IMR-90 (cell line): ENCODE data around the gene STOX1. TPM values are rescaled to one million over a fixed set of nuclear protein-coding genes. Genes with fewer than 3 reads are reported as not detected.

Source experiments
- ATAC-seq: fragments of 200-7000 bp; cut with Tn5 transposase; 2 replicates; pipeline ENCODE4 v1.9.1; 2020; ENCODE audit warnings: low read depth, mild to moderate bottlenecking, moderate library complexity
- Bru-seq: library from RNA; stranded (reverse); fragments of 400-500 nt; gene quantifications from one replicate; lab custom pipeline; 2021; lab: Mats Ljungman, UMichigan
- BruChase-seq, 2 experiments: library from RNA; stranded (reverse); fragments of 400-500 nt; gene quantifications; one replicate each; lab custom pipeline; 2021; lab: Mats Ljungman, UMichigan
- BruUV-seq: library from RNA; stranded (reverse); fragments of 400-500 nt; replicated peaks from 2 replicates; lab custom pipeline; 2021; lab: Mats Ljungman, UMichigan
- CTCF ChIA-PET: fragments of 300-600 bp; formaldehyde crosslinking; extraction: SDS; loops from one replicate; lab custom pipeline; 2021; ENCODE audit warnings: antibody characterized with exemption; lab: Yijun Ruan, JAX
- POLR2A ChIA-PET: fragments of 300-600 bp; sonication (Branson Sonifier 250); formaldehyde crosslinking; loops from one replicate; lab custom pipeline; 2022; ENCODE audit warnings: antibody characterized with exemption; ENCODE audit not compliant: unreplicated experiment; lab: Charles Lee
- DNase-seq: peaks from one replicate; pipeline ENCODE4 v3.0.0; 2013
- H2AFZ ChIP-seq: replicated peaks from 2 replicates; pipeline ENCODE3; 2013; ENCODE audit warnings: low read length, mild to moderate bottlenecking; ENCODE audit not compliant: poor library complexity
- H2AK5ac ChIP-seq: 2 replicates; pipeline ENCODE4 v1.6.1; 2013; ENCODE audit warnings: low read depth, low read length, inconsistent platforms
- H2AK9ac ChIP-seq: replicated peaks from 2 replicates; pipeline ENCODE3; 2013; ENCODE audit warnings: mild to moderate bottlenecking, low read depth, low read length, moderate library complexity; ENCODE audit not compliant: poor library complexity
- H2BK120ac ChIP-seq: 2 replicates; pipeline ENCODE4 v1.6.1; 2013; ENCODE audit warnings: low read depth, low read length, inconsistent platforms
- H2BK15ac ChIP-seq: 3 replicates; pipeline ENCODE4 v1.6.1; 2013; ENCODE audit warnings: low read depth, low read length, inconsistent platforms
- H2BK20ac ChIP-seq: 2 replicates; pipeline ENCODE4 v1.6.1; 2013; ENCODE audit warnings: low read depth, mild to moderate bottlenecking, inconsistent platforms, low read length, moderate library complexity
- H2BK5ac ChIP-seq: 2 replicates; pipeline ENCODE4 v1.6.1; 2013; ENCODE audit warnings: mild to moderate bottlenecking, low read depth, low read length, inconsistent platforms; ENCODE audit not compliant: poor library complexity, severe bottlenecking
- H3K14ac ChIP-seq: replicated peaks from 2 replicates; pipeline ENCODE4 v1.6.1; 2013; ENCODE audit warnings: low read depth, low read length, inconsistent platforms
- H3K18ac ChIP-seq: 2 replicates; pipeline ENCODE4 v1.6.1; 2013; ENCODE audit warnings: low read depth, low read length, control low read depth
- H3K23ac ChIP-seq: 2 replicates; pipeline ENCODE4 v1.6.1; 2013; ENCODE audit warnings: low read depth, low read length, inconsistent platforms
- H3K27ac ChIP-seq: 2 replicates; pipeline ENCODE4 v1.5.1; 2013; ENCODE audit warnings: mild to moderate bottlenecking, control low read depth, low read length; ENCODE audit not compliant: insufficient read depth
- H3K27me3 ChIP-seq: 2 replicates; pipeline ENCODE4 v1.6.1; 2013; ENCODE audit warnings: low read length; ENCODE audit not compliant: control insufficient read depth, insufficient read depth
- H3K36me3 ChIP-seq: 2 replicates; pipeline ENCODE4 v1.6.1; 2013; ENCODE audit warnings: low read length, mixed read lengths; ENCODE audit not compliant: control insufficient read depth, insufficient read depth
- H3K4ac ChIP-seq: 2 replicates; pipeline ENCODE4 v1.6.1; 2013; ENCODE audit warnings: low read depth, low read length, inconsistent platforms
- H3K4me1 ChIP-seq: 2 replicates; pipeline ENCODE4 v1.6.1; 2013; ENCODE audit warnings: low read length, mixed read lengths; ENCODE audit not compliant: control insufficient read depth, insufficient read depth
- H3K4me2 ChIP-seq: 2 replicates; pipeline ENCODE4 v1.6.1; 2013; ENCODE audit warnings: low read depth, mild to moderate bottlenecking, control low read depth, low read length, moderate library complexity
- H3K4me3 ChIP-seq: 2 replicates; pipeline ENCODE4 v1.5.1; 2013; ENCODE audit warnings: low read depth, mild to moderate bottlenecking, control low read depth, low read length, moderate library complexity; ENCODE audit not compliant: insufficient read depth
- H3K56ac ChIP-seq: 2 replicates; pipeline ENCODE4 v1.6.1; 2013; ENCODE audit warnings: low read length, inconsistent platforms; ENCODE audit not compliant: insufficient read depth; ENCODE audit errors: extremely low read depth
- H3K79me1 ChIP-seq, 2 experiments: 2 replicates each; pipeline ENCODE4 v1.6.1; 2013; ENCODE audit warnings: low read length in 2 of 2, inconsistent platforms in 1 of 2, low read depth in 1 of 2
- H3K9ac ChIP-seq: 2 replicates; pipeline ENCODE4 v1.6.1; 2013; ENCODE audit warnings: low read depth, low read length, control low read depth
- H3K9me1 ChIP-seq: 2 replicates; pipeline ENCODE4 v1.6.1; 2013; ENCODE audit warnings: low read length, inconsistent platforms; ENCODE audit not compliant: insufficient read depth
- H3K9me3 ChIP-seq: 2 replicates; pipeline ENCODE4 v1.6.1; 2013; ENCODE audit warnings: low read length; ENCODE audit not compliant: control insufficient read depth, insufficient read depth
- H4K20me1 ChIP-seq: 2 replicates; pipeline ENCODE4 v1.6.1; 2013; ENCODE audit warnings: low read length, inconsistent platforms; ENCODE audit not compliant: insufficient read depth
- H4K5ac ChIP-seq: 2 replicates; pipeline ENCODE4 v1.6.1; 2013; ENCODE audit warnings: mild to moderate bottlenecking, low read depth, low read length, control low read depth
- H4K8ac ChIP-seq, 2 experiments: 2 replicates each; pipeline ENCODE4 v1.6.1; 2013; ENCODE audit warnings: low read depth in 2 of 2, low read length in 2 of 2, control low read depth in 1 of 2, inconsistent platforms in 1 of 2
- H4K91ac ChIP-seq: 2 replicates; pipeline ENCODE4 v1.6.1; 2013; ENCODE audit warnings: low read depth, low read length, inconsistent platforms; ENCODE audit not compliant: insufficient read depth
- BHLHE40 ChIP-seq: fragments of 150-350 bp; IDR thresholded peaks from 2 replicates; pipeline ENCODE4 v1.6.1; 2016; ENCODE audit warnings: mild to moderate bottlenecking, low read depth, low read length
- CEBPB ChIP-seq: IDR thresholded peaks from 2 replicates; pipeline ENCODE4 v1.6.1; 2012; ENCODE audit warnings: low read depth, low read length, improper control_type of control experiment
- CHD1 ChIP-seq: IDR thresholded peaks from 2 replicates; pipeline ENCODE4 v1.6.1; 2012; ENCODE audit warnings: low read depth, low read length, improper control_type of control experiment
- FOS ChIP-seq: fragments of 150-350 bp; IDR thresholded peaks from 2 replicates; pipeline ENCODE4 v1.6.1; 2016; ENCODE audit warnings: low read depth, low read length
- MAFK ChIP-seq: IDR thresholded peaks from 2 replicates; pipeline ENCODE4 v1.6.1; 2012; ENCODE audit warnings: low read depth, low read length, improper control_type of control experiment
- MAZ ChIP-seq: IDR thresholded peaks from 2 replicates; pipeline ENCODE4 v1.6.1; 2012; ENCODE audit warnings: low read depth, mild to moderate bottlenecking, low read length, improper control_type of control experiment, moderate library complexity, borderline replicate concordance
- MXI1 ChIP-seq: IDR thresholded peaks from 2 replicates; pipeline ENCODE4 v1.6.1; 2012; ENCODE audit warnings: low read depth, mild to moderate bottlenecking, low read length, moderate library complexity, borderline replicate concordance
- POLR2A ChIP-seq: IDR thresholded peaks from 2 replicates; pipeline ENCODE4 v1.6.1; 2012; ENCODE audit warnings: mild to moderate bottlenecking, low read depth, low read length
- RAD21 ChIP-seq: IDR thresholded peaks from 2 replicates; pipeline ENCODE4 v1.6.1; 2012; ENCODE audit warnings: low read length, improper control_type of control experiment
- RCOR1 ChIP-seq: IDR thresholded peaks from 2 replicates; pipeline ENCODE4 v1.6.1; 2012; ENCODE audit warnings: mild to moderate bottlenecking, low read length, improper control_type of control experiment; ENCODE audit not compliant: insufficient replicate concordance
- RFX5 ChIP-seq: IDR thresholded peaks from 2 replicates; pipeline ENCODE4 v1.8.0; 2012; ENCODE audit warnings: low read depth, mild to moderate bottlenecking, low read length, moderate library complexity
- WGBS, 2 experiments: methylation state at CpG; one replicate each; pipeline versions ENCODE4 v1.1.5 to v1.1.7; 2013; ENCODE audit warnings: missing lambda C conversion rate in 2 of 2; ENCODE audit not compliant: insufficient read length in 1 of 2; ENCODE audit errors: extremely low coverage in 2 of 2; 5-methylcytosine and 5-hydroxymethylcytosine counted together
- dilution Hi-C: fragments of 300-500 bp; cut with HindIII; formaldehyde crosslinking; loops from one replicate; pipeline ENCODE4 v1.14.3; 2018; ENCODE audit warnings: low sequenced_read_pairs; ENCODE audit not compliant: unreplicated experiment
- in situ Hi-C: fragments of 300-500 bp; cut with MboI; formaldehyde crosslinking; loops from 3 replicates; pipeline ENCODE4 v1.14.3; 2019; ENCODE audit warnings: low sequenced_read_pairs, inconsistent platforms, mixed read lengths
- intact Hi-C: fragments of 100-400 bp; cut with micrococcal nuclease; formaldehyde crosslinking; loops from 2 replicates; pipeline ENCODE4 v1.10.0; 2022
- long read RNA-seq: library from polyadenylated mRNA; unstranded; transcript quantifications from one replicate; pipeline ENCODE4 v2.0.0, GENCODE V29; 2021; ENCODE audit not compliant: unreplicated experiment
- polyA plus RNA-seq, 3 experiments: library from polyadenylated mRNA; depleted of rRNA; stranded (reverse); fragments of >200 nt; gene quantifications; 2 replicates each; pipeline ENCODE4 v1.2.3, GENCODE V29; 2012; ENCODE audit warnings: low replicate concordance in 1 of 3
- total RNA-seq: library from RNA; depleted of rRNA; stranded (reverse); fragments of >200 nt; gene quantifications from 2 replicates; pipeline ENCODE4 v1.2.3, GENCODE V29; 2012; rRNA removed
- TF ChIP-seq, protein P1 (sequence below): fragments of 150-350 bp; IDR thresholded peaks from 2 replicates; pipeline ENCODE4 v1.6.1; 2017; ENCODE audit warnings: mild to moderate bottlenecking, antibody characterized with exemption, low read length, low read depth

STOX1 gene, protein sequence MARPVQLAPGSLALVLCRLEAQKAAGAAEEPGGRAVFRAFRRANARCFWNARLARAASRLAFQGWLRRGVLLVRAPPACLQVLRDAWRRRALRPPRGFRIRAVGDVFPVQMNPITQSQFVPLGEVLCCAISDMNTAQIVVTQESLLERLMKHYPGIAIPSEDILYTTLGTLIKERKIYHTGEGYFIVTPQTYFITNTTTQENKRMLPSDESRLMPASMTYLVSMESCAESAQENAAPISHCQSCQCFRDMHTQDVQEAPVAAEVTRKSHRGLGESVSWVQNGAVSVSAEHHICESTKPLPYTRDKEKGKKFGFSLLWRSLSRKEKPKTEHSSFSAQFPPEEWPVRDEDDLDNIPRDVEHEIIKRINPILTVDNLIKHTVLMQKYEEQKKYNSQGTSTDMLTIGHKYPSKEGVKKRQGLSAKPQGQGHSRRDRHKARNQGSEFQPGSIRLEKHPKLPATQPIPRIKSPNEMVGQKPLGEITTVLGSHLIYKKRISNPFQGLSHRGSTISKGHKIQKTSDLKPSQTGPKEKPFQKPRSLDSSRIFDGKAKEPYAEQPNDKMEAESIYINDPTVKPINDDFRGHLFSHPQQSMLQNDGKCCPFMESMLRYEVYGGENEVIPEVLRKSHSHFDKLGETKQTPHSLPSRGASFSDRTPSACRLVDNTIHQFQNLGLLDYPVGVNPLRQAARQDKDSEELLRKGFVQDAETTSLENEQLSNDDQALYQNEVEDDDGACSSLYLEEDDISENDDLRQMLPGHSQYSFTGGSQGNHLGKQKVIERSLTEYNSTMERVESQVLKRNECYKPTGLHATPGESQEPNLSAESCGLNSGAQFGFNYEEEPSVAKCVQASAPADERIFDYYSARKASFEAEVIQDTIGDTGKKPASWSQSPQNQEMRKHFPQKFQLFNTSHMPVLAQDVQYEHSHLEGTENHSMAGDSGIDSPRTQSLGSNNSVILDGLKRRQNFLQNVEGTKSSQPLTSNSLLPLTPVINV
- under 0.01 and 0.18 TPM in 2 replicates for total RNA-seq
- 0.03 TPM in 1 of 2 replicates, not detected in the other for polyA plus RNA-seq (2012; rRNA removed)
- polyA plus RNA-seq (2012; cell fraction: cytosol; rRNA removed): not detected in 2 replicates
- polyA plus RNA-seq (2012; cell fraction: nucleus; rRNA removed; ENCODE audit: low replicate concordance): 0.02 TPM in 1 of 2 replicates, not detected in the other
- percentile 15 among the genes with signal in this experiment for Bru-seq, nascent RNA
- percentile 23 among the genes with signal in this experiment for BruChase-seq, experiment 1, labeled RNA remaining after a 6-hour chase
- percentile 16 among the genes with signal in this experiment for BruChase-seq, experiment 2, labeled RNA remaining after a 2-hour chase
- long read RNA-seq: 0 reads

GRCh38 chr10:68826764-68827591, at the start of gene STOX1:
STOX1 (plus strand) TSS chr10:68827531; CDS start chr10:68827624, 93 bp downstream.
- Histone ChIP-seq H4K20me1 (no peaks in the 10 kb centered on the region), H3K14ac (no peak within 1 kb of the TSS), H3K23ac (0 out of 2 replicates have a peak within 1 kb of the TSS, but pooled peaks have one; percentile 49), H4K8ac (no peak within 1 kb of the TSS), H2BK120ac (no peak within 1 kb of the TSS), H2BK5ac (no peak within 1 kb of the TSS), H3K4ac (no peak within 1 kb of the TSS), H3K4me2 (peak within 1 kb of the TSS; percentile 73), H2BK20ac (no peak within 1 kb of the TSS), H3K4me3 (peak within 1 kb of the TSS; percentile 68), H2AK9ac (peak within 1 kb of the TSS; percentile 44), H3K27ac (no peak within 1 kb of the TSS), H4K91ac (no peak within 1 kb of the TSS), H3K9me3 (no peaks in the 10 kb centered on the region), H2AK5ac (no peak within 1 kb of the TSS), H3K56ac (no peak within 1 kb of the TSS), H3K9me1 (no peaks in the 10 kb centered on the region), H3K4me1 (peaks cover 2% of the 10 kb centered on the region; the same call in 1 of the 2 replicates), H3K18ac (no peak within 1 kb of the TSS), H3K36me3 (no peaks in the 10 kb centered on the region), H2BK15ac (no peak within 1 kb of the TSS), H4K5ac (no peak within 1 kb of the TSS), H3K9ac (peak within 1 kb of the TSS; percentile 42), H2AFZ (peak within 1 kb of the TSS; percentile 96), H3K27me3 (peaks cover 37% of the 10 kb centered on the region), H3K79me1 (no peaks in the 10 kb centered on the region)
- ATAC-seq (peak; percentile 93), DNase-seq (peak; percentile 51)
- in situ Hi-C loops (no loop called here), intact Hi-C loops (no loop called here), dilution Hi-C loops (no loop called here)
- ChIA-PET POLR2A (interaction anchor here (0.6 kb wide), 2 partner anchors 45 to 179 kb away, joined by 7 to 13 read pairs; no protein-coding TSS in a partner anchor), CTCF (interaction anchor here (0.6 kb wide), 1 partner anchor 24 kb away, joined by 3 read pairs; no protein-coding TSS in a partner anchor)
- 0% methylated on average over 30 of the region's 63 CpGs; no CpG with 5 or more reads in 1 of the 2 experiments for WGBS, 2 experiments
- no TSS peak for BruUV-seq
- TF ChIP-seq RFX5: no peak
- TF ChIP-seq BHLHE40: no peak
- TF ChIP-seq MXI1: no peak
- no peak for TF ChIP-seq RAD21
- no peak for TF ChIP-seq POLR2A
- TF ChIP-seq MAZ: no peak
- TF ChIP-seq CEBPB: no peak
- no peak for TF ChIP-seq RCOR1
- no peak for TF ChIP-seq FOS
- TF ChIP-seq MAFK: no peak
- no peak for TF ChIP-seq CHD1
- TF ChIP-seq, protein P1, sequence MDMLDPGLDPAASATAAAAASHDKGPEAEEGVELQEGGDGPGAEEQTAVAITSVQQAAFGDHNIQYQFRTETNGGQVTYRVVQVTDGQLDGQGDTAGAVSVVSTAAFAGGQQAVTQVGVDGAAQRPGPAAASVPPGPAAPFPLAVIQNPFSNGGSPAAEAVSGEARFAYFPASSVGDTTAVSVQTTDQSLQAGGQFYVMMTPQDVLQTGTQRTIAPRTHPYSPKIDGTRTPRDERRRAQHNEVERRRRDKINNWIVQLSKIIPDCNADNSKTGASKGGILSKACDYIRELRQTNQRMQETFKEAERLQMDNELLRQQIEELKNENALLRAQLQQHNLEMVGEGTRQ: no peak
